Measurements from ENCODE around the gene CPVL. TPM values are rescaled to one million over a fixed set of nuclear protein-coding genes. Genes with fewer than 3 reads are reported as not detected.

Gene CPVL
- total RNA-seq, 1 experiment from 2014 or later: 62.7 TPM

GRCh38 chr7:29113384-29114102, 32.8 kb downstream of the CPVL start:
- peak; percentile 50 for TF ChIP-seq CTCF (IDR thresholded peaks at IDR 0.05; ENCODE audit: unreplicated experiment)
- Mint-ChIP-seq H3K9me3 (ENCODE audit: low read depth, unreplicated experiment) (no peaks in the 10 kb centered on the region), H3K27ac (ENCODE audit: unreplicated experiment) (peak overlapping the region; percentile 72), H3K4me1 (ENCODE audit: low read depth, unreplicated experiment) (peaks cover 59% of the 10 kb centered on the region), H3K36me3 (ENCODE audit: insufficient read depth, unreplicated experiment) (no peaks in the 10 kb centered on the region), H3K27me3 (ENCODE audit: unreplicated experiment) (no peaks in the 10 kb centered on the region), H3K4me3 (ENCODE audit: low read depth, unreplicated experiment) (peak overlapping the region; percentile 60)
- DNase-seq: peak; percentile 72
- intact Hi-C loops (cut with micrococcal nuclease; ENCODE audit: unreplicated experiment): loop anchor here (1.0 to 2.0 kb wide), 3 partner anchors 76 to 295 kb away; no protein-coding TSS in a partner anchor
- CTCF ChIA-PET: interaction anchor here (0.5 to 4.0 kb wide), 31 partner anchors 10 to 454 kb away, joined by 3 to 37 read pairs (median 5); partner anchors contain the start of gene CPVL
- BruUV-seq (replicated peaks): no TSS peak

- DNase-seq: no peak
These were observed 33.6 kb downstream of the CPVL start for GRCh38 chr7:29112721-29113120.

GRCh38 chr7:29109899-29110298, 36.4 kb downstream of the CPVL start:
- Mint-ChIP-seq H3K36me3 (ENCODE audit: insufficient read depth, unreplicated experiment) (no peaks in the 10 kb centered on the region), H3K27me3 (ENCODE audit: unreplicated experiment) (no peaks in the 10 kb centered on the region), H3K9me3 (ENCODE audit: low read depth, unreplicated experiment) (no peaks in the 10 kb centered on the region), H3K27ac (ENCODE audit: unreplicated experiment) (peak overlapping the region; percentile 51), H3K4me3 (ENCODE audit: low read depth, unreplicated experiment) (no peak overlapping the region), H3K4me1 (ENCODE audit: low read depth, unreplicated experiment) (peaks cover 49% of the 10 kb centered on the region)
- TF ChIP-seq CTCF (IDR thresholded peaks at IDR 0.05; ENCODE audit: unreplicated experiment): no peak
- DNase-seq: peak; percentile 26
- intact Hi-C loops (cut with micrococcal nuclease; ENCODE audit: unreplicated experiment): no loop called here
- no TSS peak for BruUV-seq (replicated peaks)
- CTCF ChIA-PET: interaction anchor here (1.0 to 3.3 kb wide), 4 partner anchors 153 to 236 kb away, joined by 4 to 16 read pairs (median 8); no protein-coding TSS in a partner anchor

More at GRCh38 chr7:29112721-29113120, 33.6 kb downstream of the CPVL start:
- Mint-ChIP-seq H3K27ac (ENCODE audit: unreplicated experiment) (peak overlapping the region; percentile 72), H3K4me1 (ENCODE audit: low read depth, unreplicated experiment) (peaks cover 59% of the 10 kb centered on the region), H3K27me3 (ENCODE audit: unreplicated experiment) (no peaks in the 10 kb centered on the region), H3K4me3 (ENCODE audit: low read depth, unreplicated experiment) (peak overlapping the region; percentile 60), H3K9me3 (ENCODE audit: low read depth, unreplicated experiment) (no peaks in the 10 kb centered on the region), H3K36me3 (ENCODE audit: insufficient read depth, unreplicated experiment) (no peaks in the 10 kb centered on the region)
- BruUV-seq (replicated peaks): no TSS peak
- CTCF ChIA-PET: interaction anchor here (0.6 to 4.0 kb wide), 9 partner anchors 33 to 615 kb away, joined by 3 to 37 read pairs (median 10); partner anchors contain the start of gene CPVL
- no peak for TF ChIP-seq CTCF (IDR thresholded peaks at IDR 0.05; ENCODE audit: unreplicated experiment)
- intact Hi-C loops (cut with micrococcal nuclease; ENCODE audit: unreplicated experiment): loop anchor here (1.0 kb wide), 1 partner anchor 233 kb away; no protein-coding TSS in a partner anchor

GRCh38 chr7:29109358-29109757, 37.0 kb downstream of the CPVL start:
- no peak for DNase-seq
- CTCF ChIA-PET: interaction anchor here (1.0 to 3.3 kb wide), 4 partner anchors 153 to 236 kb away, joined by 4 to 16 read pairs (median 8); no protein-coding TSS in a partner anchor
- H3K4me3 Mint-ChIP-seq (ENCODE audit: low read depth, unreplicated experiment): no peak overlapping the region
- H3K27me3 Mint-ChIP-seq (ENCODE audit: unreplicated experiment): no peaks in the 10 kb centered on the region
- no peaks in the 10 kb centered on the region for H3K9me3 Mint-ChIP-seq (ENCODE audit: low read depth, unreplicated experiment)
- no peaks in the 10 kb centered on the region for H3K36me3 Mint-ChIP-seq (ENCODE audit: insufficient read depth, unreplicated experiment)
- intact Hi-C loops (cut with micrococcal nuclease; ENCODE audit: unreplicated experiment): no loop called here
- H3K4me1 Mint-ChIP-seq (ENCODE audit: low read depth, unreplicated experiment): peaks cover 43% of the 10 kb centered on the region
- TF ChIP-seq CTCF (IDR thresholded peaks at IDR 0.05; ENCODE audit: unreplicated experiment): no peak
- peak overlapping the region; percentile 51 for H3K27ac Mint-ChIP-seq (ENCODE audit: unreplicated experiment)
- BruUV-seq (replicated peaks): no TSS peak

Measured in Calu3 (cell line).